Measurements from ENCODE around the gene CFAP73.

DNA sequence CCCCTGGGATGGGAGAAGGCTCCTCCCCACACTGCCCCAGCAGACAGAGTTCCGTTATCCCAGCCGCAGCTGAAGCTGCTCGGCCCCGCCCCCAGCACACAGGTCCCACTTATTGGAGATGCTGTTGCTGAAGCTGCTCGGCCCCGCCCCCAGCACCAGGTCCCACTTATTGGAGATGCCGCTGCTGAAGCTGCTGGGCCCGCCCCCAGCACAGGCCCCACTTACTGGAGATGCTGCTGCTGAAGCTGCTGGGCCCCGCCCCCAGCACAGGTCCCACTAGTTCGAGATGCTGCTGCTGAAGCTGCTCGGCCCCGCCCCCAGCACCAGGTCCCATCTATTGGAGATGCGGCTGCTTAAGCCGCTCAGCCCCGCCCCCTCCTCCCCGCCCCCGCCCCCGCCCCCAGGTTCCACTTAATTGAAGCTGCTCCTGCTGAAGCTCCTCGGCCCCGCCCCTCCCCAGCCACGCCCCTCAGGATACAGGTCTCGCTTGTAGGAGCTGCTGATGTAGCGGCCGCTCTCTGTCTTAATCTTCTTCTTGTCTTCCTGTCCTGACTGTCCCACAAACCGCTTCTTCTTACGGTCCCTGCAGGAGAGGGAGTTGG lies 12.0 kb downstream of the CFAP73 start:
- no peak for TF ChIP-seq POLR2A (IDR thresholded peaks at IDR 0.05)
- TF ChIP-seq, protein P1, sequence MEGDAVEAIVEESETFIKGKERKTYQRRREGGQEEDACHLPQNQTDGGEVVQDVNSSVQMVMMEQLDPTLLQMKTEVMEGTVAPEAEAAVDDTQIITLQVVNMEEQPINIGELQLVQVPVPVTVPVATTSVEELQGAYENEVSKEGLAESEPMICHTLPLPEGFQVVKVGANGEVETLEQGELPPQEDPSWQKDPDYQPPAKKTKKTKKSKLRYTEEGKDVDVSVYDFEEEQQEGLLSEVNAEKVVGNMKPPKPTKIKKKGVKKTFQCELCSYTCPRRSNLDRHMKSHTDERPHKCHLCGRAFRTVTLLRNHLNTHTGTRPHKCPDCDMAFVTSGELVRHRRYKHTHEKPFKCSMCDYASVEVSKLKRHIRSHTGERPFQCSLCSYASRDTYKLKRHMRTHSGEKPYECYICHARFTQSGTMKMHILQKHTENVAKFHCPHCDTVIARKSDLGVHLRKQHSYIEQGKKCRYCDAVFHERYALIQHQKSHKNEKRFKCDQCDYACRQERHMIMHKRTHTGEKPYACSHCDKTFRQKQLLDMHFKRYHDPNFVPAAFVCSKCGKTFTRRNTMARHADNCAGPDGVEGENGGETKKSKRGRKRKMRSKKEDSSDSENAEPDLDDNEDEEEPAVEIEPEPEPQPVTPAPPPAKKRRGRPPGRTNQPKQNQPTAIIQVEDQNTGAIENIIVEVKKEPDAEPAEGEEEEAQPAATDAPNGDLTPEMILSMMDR (IDR thresholded peaks at IDR 0.05): no peak
